GM18867 (cell line): ENCODE data around the gene ADD1.

Experiments used
- ATAC-seq: cut with Tn5 transposase; IDR thresholded peaks from one replicate; pipeline ENCODE4 v1.9.1; 2021; ENCODE audit warnings: mild to moderate bottlenecking, moderate library complexity; ENCODE audit not compliant: unreplicated experiment

ADD1 gene

DNA sequence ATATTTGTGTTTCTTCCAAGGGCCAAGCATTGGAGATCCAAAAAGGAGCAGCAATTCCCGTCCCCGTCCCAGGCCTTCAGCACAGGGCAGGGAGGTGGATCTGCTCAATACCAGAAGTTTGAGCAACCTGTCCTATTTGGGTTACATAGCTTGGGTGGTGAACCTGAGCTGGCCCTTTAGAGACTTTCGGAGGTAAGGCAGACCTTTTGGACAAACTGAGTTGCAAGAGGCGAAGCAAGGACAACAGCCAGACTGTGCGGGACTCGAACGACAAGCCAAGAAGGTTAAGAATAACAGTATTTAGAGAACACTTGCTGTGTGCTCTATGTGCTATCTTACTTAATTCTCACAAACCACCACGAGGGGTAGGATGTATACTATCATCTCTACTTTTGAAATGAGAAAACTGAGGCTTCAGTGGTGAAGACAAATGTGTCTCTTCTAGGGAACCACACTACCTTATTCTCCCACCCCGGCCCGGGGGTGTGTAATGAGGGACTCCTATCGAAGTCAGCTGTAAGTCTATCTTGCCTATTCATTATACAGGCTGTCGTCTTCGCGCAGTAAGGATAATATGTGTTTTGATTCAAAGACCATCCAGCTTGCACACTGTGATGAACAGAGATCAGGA is 118.3 kb downstream of the ADD1 start:
- no peak for ATAC-seq

- ATAC-seq = peak; percentile 20
These were observed 119.0 kb downstream of the ADD1 start for GRCh38 chr4:2962614-2963174.

- peak; percentile 88 for ATAC-seq
These were observed 119.7 kb downstream of the ADD1 start, which contains the start of the genes GRK4 and NOP14 for GRCh38 chr4:2963175-2963965. TSS of gene GRK4 (plus strand) at chr4:2963571. CDS start at chr4:2964071, 500 bp downstream. TSS of gene NOP14 (minus strand) at chr4:2963406. CDS start at chr4:2963319, 87 bp downstream.

GRCh38 chr4:2963966-2964471 is 120.4 kb downstream of the ADD1 start:
- peak; percentile 0 for ATAC-seq

DNA sequence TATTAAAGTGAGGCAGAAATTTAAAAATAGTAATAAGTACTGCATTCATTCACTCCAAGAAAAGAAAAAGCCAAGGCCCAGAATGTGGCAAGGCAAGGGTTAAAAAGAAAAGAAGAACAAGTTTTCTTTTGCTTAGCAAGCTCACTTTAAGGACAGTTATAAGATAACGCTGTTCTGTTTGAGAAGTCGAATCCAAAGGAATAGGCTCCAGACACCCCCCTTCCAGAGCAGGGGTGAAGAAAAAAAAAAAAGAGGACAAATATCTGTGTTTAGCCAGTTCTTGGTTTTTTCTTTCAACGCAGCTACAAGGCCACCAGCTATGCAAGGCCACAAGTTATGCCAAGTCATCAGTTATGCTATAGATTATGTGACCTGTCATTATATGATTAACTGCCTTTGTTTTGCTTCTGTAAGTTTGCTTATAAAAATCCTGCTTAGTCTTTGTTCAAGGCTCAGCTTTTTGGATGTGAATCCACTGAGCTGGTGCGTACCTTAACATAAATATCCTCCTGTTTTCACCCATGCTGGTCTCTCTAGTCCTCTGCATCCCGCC is 121.1 kb downstream of the ADD1 start:
- ATAC-seq = no peak

DNA sequence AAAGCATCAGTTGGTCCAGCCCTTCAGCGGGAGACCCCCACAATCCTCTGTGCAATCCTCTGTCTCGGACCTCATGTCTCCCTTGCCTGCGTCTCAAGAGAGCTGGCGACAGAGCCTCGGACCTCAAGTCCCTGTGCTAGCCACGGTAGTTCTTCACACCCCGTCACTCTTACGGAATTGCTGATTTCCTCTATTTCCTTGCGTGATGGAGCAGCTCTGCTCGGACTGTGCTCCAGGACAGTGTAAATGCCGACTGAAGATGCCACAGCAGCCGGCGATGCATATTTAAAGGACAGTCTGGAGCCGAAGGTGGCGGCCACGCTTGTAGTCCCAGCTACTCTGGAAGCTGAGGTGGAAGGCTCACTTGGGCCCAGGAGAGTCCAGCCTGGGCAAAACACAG is 121.6 kb downstream of the ADD1 start:
- ATAC-seq = no peak

DNA sequence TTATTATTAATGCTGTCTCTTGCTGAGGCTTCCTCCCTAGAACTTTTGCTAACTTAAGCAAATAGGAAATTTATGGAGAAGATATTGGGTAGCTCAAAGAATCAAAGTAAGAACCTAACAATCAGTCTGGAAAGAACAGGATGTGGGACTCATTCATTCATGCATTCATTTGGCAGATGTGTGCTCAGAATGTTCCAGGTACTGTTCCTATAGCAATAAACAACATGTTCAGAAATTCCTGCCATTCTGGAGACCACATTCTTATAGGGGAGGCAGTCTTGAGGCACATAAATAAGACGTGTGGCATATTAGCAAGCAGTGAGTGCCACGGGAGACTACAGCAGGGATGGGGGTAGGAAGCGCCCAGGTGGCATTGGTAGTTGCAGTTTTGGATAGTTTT is 124.7 kb downstream of the ADD1 start:
- ATAC-seq = no peak

DNA sequence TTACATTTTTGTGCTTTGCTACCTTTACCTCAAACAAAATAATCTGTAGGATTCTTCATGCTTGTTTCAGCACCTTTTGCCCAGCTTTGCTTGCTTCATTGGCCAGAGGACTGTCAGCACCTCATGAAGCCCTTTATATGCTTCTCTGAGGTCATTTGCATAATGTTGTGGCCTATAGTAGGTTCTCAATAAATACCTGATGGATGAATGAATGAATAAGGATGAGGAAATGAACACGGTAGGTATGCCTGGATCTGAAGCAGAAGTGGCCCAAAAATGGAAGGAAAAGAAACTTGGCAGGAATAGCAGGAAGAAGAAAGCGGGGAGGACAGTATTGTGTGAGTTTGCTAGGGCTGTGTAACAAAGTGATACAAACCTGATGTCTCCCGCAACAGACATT is 127.6 kb downstream of the ADD1 start:
- no peak for ATAC-seq

DNA sequence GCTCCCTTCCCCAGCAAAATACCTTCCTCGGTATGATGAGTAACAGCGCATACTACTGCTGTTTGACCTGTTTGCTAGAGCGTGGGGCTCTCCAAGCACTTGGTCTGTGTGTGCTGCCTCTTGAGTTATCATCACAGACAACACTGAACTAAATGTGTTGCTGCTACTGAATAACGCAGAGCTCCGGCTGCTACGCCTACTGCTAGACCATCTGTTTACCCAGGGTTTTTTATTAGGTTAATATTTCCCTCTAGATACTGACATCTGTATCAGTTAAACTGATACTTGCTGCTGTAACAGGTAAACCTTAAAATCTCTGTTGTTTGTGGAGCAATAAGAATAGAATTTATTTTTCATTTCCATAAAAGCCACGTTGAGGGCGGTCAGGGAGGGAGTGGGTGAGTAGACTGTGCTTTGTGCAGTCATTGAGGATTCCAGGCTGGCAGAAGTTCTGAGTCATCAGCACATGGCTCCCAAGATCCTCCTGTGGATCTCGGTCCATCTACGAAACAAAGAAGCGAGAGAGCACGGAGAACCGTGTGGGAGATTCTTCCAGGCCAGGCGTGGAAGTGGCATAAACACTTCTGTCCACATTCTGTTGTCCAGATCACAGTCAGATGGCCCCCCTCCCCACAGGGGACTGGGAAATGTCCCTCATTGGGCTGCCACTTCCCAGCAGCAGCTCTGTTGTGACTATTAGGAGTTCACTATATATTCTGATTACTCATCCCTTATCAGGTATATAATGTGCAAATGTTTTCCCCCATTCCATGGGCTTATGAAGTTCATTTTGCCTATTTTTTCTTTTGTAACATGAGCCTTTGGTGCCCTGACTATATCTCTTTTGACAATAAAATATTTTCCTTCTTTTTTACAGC is 133.8 kb downstream of the ADD1 start:
- ATAC-seq = no peak
